Measurements from ENCODE around the gene PIN4. TPM values are rescaled to one million over a fixed set of nuclear protein-coding genes. Genes with fewer than 3 reads are reported as not detected.

The PIN4 gene
- total and polyA plus RNA-seq, 12 donors: 6.9 to 52.8 (median 10.7) TPM

GRCh38 chrX:72137846-72138495 is 43.6 kb upstream of the PIN4 start:
- peaks cover 0 to 50% (median 0%) of the 10 kb centered on the region in 7 donors for H3K27me3 ChIP-seq
- no peaks in the 10 kb centered on the region for H3K4me1 ChIP-seq
- peaks cover 0 to 38% (median 0%) of the 10 kb centered on the region in 9 donors for H3K36me3 ChIP-seq
- WGBS, 2 donors: 82 to 83% methylated on average over 9 of the region's 9 CpGs
- TF ChIP-seq CTCF (IDR thresholded peaks at IDR 0.05): no peak
- DNase-seq (no peak), ATAC-seq (no peak)
- H3K9me3 ChIP-seq: no peaks in the 10 kb centered on the region
- H3K4me3 ChIP-seq: no peak overlapping the region
- no peak overlapping the region for H3K27ac ChIP-seq
- intact Hi-C loops (cut with DNase I): no loop called here

- peaks cover 0 to 36% (median 0%) of the 10 kb centered on the region in 7 donors for H3K27me3 ChIP-seq
- no peak overlapping the region for H3K4me3 ChIP-seq
- DNase-seq: no peak
- no peak overlapping the region for H3K27ac ChIP-seq
- H3K4me1 ChIP-seq: no peaks in the 10 kb centered on the region
- ATAC-seq: no peak
- intact Hi-C loops (cut with DNase I): no loop called here
- peaks cover 0 to 39% (median 0%) of the 10 kb centered on the region in 9 donors for H3K36me3 ChIP-seq
- no peak for TF ChIP-seq CTCF (IDR thresholded peaks at IDR 0.05)
- H3K9me3 ChIP-seq: no peaks in the 10 kb centered on the region
- WGBS, 2 donors: 92 to 95% methylated on average over 7 to 8 of the region's 8 CpGs
These were observed 42.0 kb upstream of the PIN4 start for GRCh38 chrX:72139538-72139937.

GRCh38 chrX:72141372-72142004 is 40.1 kb upstream of the PIN4 start:
- intact Hi-C loops (cut with DNase I): no loop called here
- no peak for DNase-seq
- no peak overlapping the region for H3K4me3 ChIP-seq
- no peaks in the 10 kb centered on the region for H3K4me1 ChIP-seq
- WGBS, 2 donors: 85 to 96% methylated on average over 4 of the region's 4 CpGs
- H3K36me3 ChIP-seq: peaks cover 0 to 37% (median 0%) of the 10 kb centered on the region in 9 donors
- no peaks in the 10 kb centered on the region for H3K9me3 ChIP-seq
- no peak overlapping the region for H3K27ac ChIP-seq
- peaks cover 0 to 51% (median 0%) of the 10 kb centered on the region in 7 donors for H3K27me3 ChIP-seq
- no peak for TF ChIP-seq CTCF (IDR thresholded peaks at IDR 0.05)
- no peak for ATAC-seq

GRCh38 chrX:72142094-72142793 is 39.3 kb upstream of the PIN4 start:
- TF ChIP-seq CTCF (IDR thresholded peaks at IDR 0.05): no peak
- Histone ChIP-seq H3K36me3 (peaks cover 0 to 37% (median 0%) of the 10 kb centered on the region in 9 donors), H3K4me1 (no peaks in the 10 kb centered on the region), H3K9me3 (no peaks in the 10 kb centered on the region), H3K27ac (no peak overlapping the region), H3K27me3 (peaks cover 0 to 59% (median 0%) of the 10 kb centered on the region in 7 donors), H3K4me3 (no peak overlapping the region)
- DNase-seq (no peak), ATAC-seq (no peak)
- 56 to 71% methylated on average over 8 of the region's 8 CpGs for WGBS, 2 donors
- intact Hi-C loops (cut with DNase I): no loop called here
